Cardiac muscle cell (in vitro differentiated cells and primary cell): ENCODE data around the gene KDM4B. TPM values are rescaled to one million over a fixed set of nuclear protein-coding genes. Genes with fewer than 3 reads are reported as not detected.

Source experiments
- DNase-seq, 2 donors: peaks; one replicate each; pipeline versions ENCODE4 v3.0.0 to v3.0.0-alpha.2; 2010 to 2017; ENCODE audit warnings: low read depth in 1 of 2, low spot score in 1 of 2
- H3K27ac ChIP-seq: fragments of 200-600 bp; sonication (generic); 2 replicates; pipeline ENCODE4 v1.5.1; 2016
- H3K27me3 ChIP-seq: fragments of 200-600 bp; sonication (generic); 2 replicates; pipeline ENCODE4 v1.6.0; 2016; ENCODE audit warnings: control low read depth
- H3K36me3 ChIP-seq: fragments of 200-600 bp; sonication (generic); 2 replicates; pipeline ENCODE4 v1.5.1; 2016; ENCODE audit warnings: control low read depth
- H3K4me1 ChIP-seq: fragments of 200-600 bp; sonication (generic); 2 replicates; pipeline ENCODE4 v1.8.1; 2017; ENCODE audit warnings: low read depth, mild to moderate bottlenecking, mixed run types
- H3K4me3 ChIP-seq: fragments of 200-600 bp; sonication (generic); 2 replicates; pipeline ENCODE4 v1.5.1; 2016; ENCODE audit warnings: mild to moderate bottlenecking
- H3K9me3 ChIP-seq: fragments of 200-600 bp; sonication (generic); 2 replicates; pipeline ENCODE4 v1.5.1; 2017; ENCODE audit warnings: low read depth, mild to moderate bottlenecking, control low read depth
- polyA plus RNA-seq: library from polyadenylated mRNA; unstranded; fragments of >200 nt; fragmentation: Nextera tagmentation; extraction: Ambion mirVana; gene quantifications from 2 replicates; pipeline ENCODE4 v1.2.1, GENCODE V29; 2016
- total RNA-seq: library from RNA; depleted of rRNA; stranded (reverse); fragments of >200 nt; gene quantifications from 2 replicates; pipeline ENCODE4 v1.2.3, GENCODE V29; 2016
- TF ChIP-seq, protein P1 (sequence below): IDR thresholded peaks from 2 replicates; pipeline ENCODE4 v1.5.1; 2012; ENCODE audit warnings: low read depth, mild to moderate bottlenecking, low read length

The KDM4B gene
- total and polyA plus RNA-seq, 2 experiments from 2014 or later = 74.6 to 90.6 TPM

DNA sequence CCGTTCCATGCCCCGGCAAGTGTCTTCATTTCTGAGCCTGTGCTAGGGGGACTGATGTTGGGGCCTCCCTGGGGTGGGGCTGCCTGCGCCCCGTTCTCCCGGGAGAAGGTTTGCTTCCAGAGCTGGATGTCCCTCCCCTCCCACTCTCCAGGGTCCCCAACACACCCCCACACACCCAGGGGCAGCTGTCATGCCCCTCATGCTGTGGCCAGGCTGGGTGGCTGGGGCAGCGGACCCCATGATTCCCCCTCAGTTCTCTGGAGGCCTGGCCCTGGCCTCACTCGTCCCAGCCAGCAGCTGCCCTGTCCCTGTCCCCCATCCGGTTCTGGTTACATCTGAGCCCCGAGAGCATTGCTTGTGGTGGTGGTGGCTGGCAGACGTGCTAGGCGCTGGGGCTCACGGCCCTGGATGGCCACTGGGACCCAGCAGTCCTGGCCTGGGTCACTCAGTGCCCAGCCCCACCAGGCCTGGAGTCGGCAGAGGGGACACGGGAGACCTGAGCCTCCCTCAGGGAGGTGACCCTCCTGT is 184.8 kb downstream of the KDM4B start:
- TF ChIP-seq, protein P1, sequence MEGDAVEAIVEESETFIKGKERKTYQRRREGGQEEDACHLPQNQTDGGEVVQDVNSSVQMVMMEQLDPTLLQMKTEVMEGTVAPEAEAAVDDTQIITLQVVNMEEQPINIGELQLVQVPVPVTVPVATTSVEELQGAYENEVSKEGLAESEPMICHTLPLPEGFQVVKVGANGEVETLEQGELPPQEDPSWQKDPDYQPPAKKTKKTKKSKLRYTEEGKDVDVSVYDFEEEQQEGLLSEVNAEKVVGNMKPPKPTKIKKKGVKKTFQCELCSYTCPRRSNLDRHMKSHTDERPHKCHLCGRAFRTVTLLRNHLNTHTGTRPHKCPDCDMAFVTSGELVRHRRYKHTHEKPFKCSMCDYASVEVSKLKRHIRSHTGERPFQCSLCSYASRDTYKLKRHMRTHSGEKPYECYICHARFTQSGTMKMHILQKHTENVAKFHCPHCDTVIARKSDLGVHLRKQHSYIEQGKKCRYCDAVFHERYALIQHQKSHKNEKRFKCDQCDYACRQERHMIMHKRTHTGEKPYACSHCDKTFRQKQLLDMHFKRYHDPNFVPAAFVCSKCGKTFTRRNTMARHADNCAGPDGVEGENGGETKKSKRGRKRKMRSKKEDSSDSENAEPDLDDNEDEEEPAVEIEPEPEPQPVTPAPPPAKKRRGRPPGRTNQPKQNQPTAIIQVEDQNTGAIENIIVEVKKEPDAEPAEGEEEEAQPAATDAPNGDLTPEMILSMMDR = no peak
- H3K9me3 ChIP-seq = no peaks in the 10 kb centered on the region
- no peaks in the 10 kb centered on the region for H3K27me3 ChIP-seq
- H3K27ac ChIP-seq = peak overlapping the region; percentile 66
- no peak overlapping the region for H3K4me3 ChIP-seq
- DNase-seq = no peak
- H3K36me3 ChIP-seq = peaks cover 7% of the 10 kb centered on the region
- no peaks in the 10 kb centered on the region for H3K4me1 ChIP-seq

DNA sequence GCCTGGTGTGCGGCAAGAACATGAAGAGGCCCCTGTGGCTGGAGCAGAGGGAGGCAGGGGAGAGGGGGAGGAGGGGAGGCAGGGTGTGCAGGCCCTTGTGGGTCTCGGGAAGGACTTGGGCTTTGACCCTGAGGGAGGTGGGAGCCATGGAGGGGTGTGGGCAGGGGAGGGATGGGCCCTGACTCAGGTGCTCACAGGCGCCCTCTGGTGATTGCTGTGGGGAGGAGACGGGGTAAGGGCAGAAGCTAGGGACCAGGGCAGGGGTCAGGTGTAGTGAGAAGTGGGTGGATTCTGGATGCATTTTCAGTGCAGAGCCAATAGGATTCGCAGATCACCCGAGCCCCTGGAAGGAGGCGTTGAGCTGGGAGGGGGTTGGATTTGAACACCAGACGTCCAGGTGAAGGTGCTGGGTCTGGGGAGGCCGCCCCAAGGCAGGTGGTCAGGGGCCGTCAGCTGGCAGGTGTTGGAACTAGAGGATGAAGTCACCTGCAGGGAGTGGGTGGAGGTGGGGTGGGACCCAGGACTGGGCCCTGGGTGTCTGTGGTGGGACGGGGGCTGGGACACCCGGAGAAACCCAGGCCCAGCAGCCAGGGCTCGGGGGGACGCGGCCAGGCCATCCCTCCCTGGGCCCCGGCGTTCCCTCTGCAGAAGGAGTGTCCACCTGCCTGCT is 185.4 kb downstream of the KDM4B start:
- peak; percentile 22 to 54 for DNase-seq
- no peaks in the 10 kb centered on the region for H3K4me1 ChIP-seq
- TF ChIP-seq, protein P1 = peak; percentile 54
- peak overlapping the region; percentile 66 for H3K27ac ChIP-seq
- H3K36me3 ChIP-seq = peaks cover 4% of the 10 kb centered on the region
- H3K4me3 ChIP-seq = no peak overlapping the region
- no peaks in the 10 kb centered on the region for H3K9me3 ChIP-seq
- H3K27me3 ChIP-seq = no peaks in the 10 kb centered on the region

DNA sequence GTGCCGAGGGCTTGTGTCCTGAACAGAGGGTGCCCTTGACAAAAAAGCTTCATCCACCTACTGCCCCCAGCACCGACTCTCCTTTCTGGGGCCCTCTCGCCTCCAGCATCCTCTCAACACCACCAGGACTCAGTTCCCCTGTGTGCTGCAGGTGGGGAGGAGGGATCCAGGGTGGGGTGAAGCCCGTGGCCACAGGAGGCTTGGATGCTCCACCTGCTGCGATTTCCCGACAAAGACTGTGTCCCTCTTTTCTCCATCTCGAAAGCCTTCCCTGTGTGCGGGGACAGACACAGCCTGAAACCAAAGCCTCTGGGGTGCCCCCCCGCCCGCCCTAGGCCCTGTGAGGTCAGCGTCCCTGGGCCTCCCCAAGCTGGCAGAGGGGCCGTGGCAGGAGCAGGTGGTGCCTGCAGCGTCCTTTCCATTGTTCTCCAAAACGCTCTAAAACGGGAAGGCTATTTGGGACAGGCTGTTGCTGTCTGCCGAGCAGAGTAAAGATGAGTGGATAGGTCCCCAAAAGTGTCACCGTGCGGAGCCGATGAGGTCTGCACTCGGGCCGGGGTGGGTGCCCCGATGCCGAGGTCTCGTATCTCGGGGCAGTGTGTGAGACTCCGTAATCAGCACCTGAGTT is 186.0 kb downstream of the KDM4B start:
- Histone ChIP-seq H3K36me3 (peaks cover 4% of the 10 kb centered on the region), H3K4me3 (no peak overlapping the region), H3K4me1 (no peaks in the 10 kb centered on the region), H3K27me3 (no peaks in the 10 kb centered on the region), H3K27ac (peak overlapping the region; percentile 51), H3K9me3 (no peaks in the 10 kb centered on the region)
- no peak for DNase-seq
- TF ChIP-seq, protein P1 = no peak

DNA sequence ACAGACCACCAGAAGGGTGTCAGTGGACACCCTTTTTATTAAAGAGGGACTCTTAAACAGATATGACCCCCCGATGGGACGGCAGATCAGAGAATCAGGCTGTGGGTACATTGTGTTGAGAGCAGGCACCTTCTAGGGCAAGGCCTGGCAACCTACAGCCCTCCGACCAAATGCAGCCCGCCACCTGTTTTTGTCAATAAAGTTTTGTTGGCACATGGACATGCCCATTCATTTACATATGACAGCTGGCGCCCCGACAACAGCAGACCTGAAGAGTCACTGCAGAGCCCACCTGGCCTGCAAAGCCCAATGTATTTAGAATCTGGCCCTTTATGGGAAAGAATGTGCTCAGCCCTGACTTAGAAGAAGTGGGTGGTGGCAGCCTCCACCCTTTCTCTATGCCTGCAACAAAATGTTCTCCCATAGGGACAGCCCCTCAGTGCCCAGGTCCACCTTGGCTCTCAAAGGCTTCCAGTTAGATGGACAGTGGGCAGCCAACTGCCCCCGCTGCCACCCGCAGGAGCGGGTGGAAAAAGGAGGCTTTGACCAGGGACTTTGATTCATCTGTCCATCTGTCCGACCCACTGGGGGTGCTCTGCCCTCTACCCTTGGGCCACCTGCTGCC is 186.8 kb downstream of the KDM4B start:
- TF ChIP-seq, protein P1 = no peak
- no peaks in the 10 kb centered on the region for H3K27me3 ChIP-seq
- no peak overlapping the region for H3K4me3 ChIP-seq
- H3K9me3 ChIP-seq = no peaks in the 10 kb centered on the region
- no peak for DNase-seq
- peaks cover 4% of the 10 kb centered on the region for H3K36me3 ChIP-seq
- H3K4me1 ChIP-seq = no peaks in the 10 kb centered on the region
- peak overlapping the region; percentile 60 for H3K27ac ChIP-seq

DNA sequence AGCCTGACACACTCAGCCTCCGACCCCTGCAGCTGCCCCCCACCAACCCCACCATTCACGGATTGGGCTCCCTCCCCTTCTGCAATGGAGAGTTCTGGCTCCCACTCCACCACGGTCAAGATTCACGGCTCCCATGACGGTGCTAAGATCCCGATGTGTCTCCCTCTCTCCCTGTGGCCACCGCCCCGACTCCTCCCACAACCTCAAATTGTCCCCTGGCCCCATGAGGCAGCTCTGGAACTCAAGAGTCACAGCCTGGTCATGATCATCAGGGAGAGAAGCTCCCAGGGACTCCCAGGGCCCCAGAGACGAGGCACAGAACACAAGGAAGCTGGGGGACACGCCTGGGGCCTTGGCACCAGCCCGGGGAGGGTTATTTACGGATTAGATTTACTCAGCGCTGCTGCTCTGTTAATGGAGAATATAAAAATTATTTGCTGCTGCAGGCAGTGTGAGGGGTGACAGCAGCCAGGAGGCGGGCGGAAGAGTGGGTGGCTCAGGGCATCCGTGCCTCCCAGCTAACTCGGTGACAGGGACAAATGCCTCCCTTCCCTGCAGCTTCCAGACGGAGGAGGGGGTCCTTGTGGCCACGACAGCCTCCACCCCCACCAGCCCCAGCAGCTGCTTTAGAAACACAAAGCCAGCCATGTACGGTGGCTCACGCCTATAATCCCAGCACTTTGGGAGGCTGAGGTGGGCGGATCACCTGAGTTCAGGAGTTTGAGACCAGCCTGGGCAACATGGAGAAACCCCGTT is 187.5 kb downstream of the KDM4B start:
- H3K4me3 ChIP-seq = no peak overlapping the region
- no peaks in the 10 kb centered on the region for H3K9me3 ChIP-seq
- TF ChIP-seq, protein P1 = no peak
- peaks cover 4% of the 10 kb centered on the region for H3K36me3 ChIP-seq
- H3K4me1 ChIP-seq = no peaks in the 10 kb centered on the region
- no peak for DNase-seq
- H3K27me3 ChIP-seq = no peaks in the 10 kb centered on the region
- peak overlapping the region; percentile 60 for H3K27ac ChIP-seq
